ENCODE results near the gene PABPN1L.

Gene PABPN1L

GRCh38 chr16:88843256-88843655 is 23.2 kb downstream of the PABPN1L start:
- DNase-seq, result no peak

- DNase-seq, result no peak
These were observed 23.7 kb downstream of the PABPN1L start for GRCh38 chr16:88842806-88843205.

- no peak for DNase-seq
These were observed 24.1 kb downstream of the PABPN1L start for GRCh38 chr16:88842308-88842756.

GRCh38 chr16:88841521-88842307 is 24.7 kb downstream of the PABPN1L start:
- DNase-seq, result no peak

GRCh38 chr16:88840600-88841215 is 25.8 kb downstream of the PABPN1L start:
- no peak for DNase-seq

GRCh38 chr16:88839745-88840599 is 26.5 kb downstream of the PABPN1L start:
- DNase-seq, result no peak

- no peak for DNase-seq
These were observed 27.4 kb downstream of the PABPN1L start for GRCh38 chr16:88839026-88839529.

GRCh38 chr16:88838566-88838965 is 27.9 kb downstream of the PABPN1L start:
- no peak for DNase-seq

- no peak for DNase-seq
These were observed 28.7 kb downstream of the PABPN1L start for GRCh38 chr16:88837806-88838205.

- no peak for DNase-seq
These were observed 29.7 kb downstream of the PABPN1L start for GRCh38 chr16:88836791-88837190.

GRCh38 chr16:88835818-88836217 is 30.6 kb downstream of the PABPN1L start:
- DNase-seq, result no peak

GRCh38 chr16:88835383-88835782 is 31.1 kb downstream of the PABPN1L start:
- no peak for DNase-seq

GRCh38 chr16:88834670-88835069 is 31.8 kb downstream of the PABPN1L start:
- DNase-seq, result no peak

- DNase-seq, result no peak
These were observed 33.4 kb downstream of the PABPN1L start for GRCh38 chr16:88833086-88833485.

GRCh38 chr16:88831838-88832237 is 34.6 kb downstream of the PABPN1L start:
- no peak for DNase-seq

GRCh38 chr16:88830783-88831182 is 35.7 kb downstream of the PABPN1L start:
- no peak for DNase-seq

GRCh38 chr16:88830258-88830657 is 36.2 kb downstream of the PABPN1L start:
- DNase-seq, result no peak

- DNase-seq, result no peak
These were observed 37.7 kb downstream of the PABPN1L start for GRCh38 chr16:88828711-88829110.

- DNase-seq, result no peak
These were observed 38.7 kb downstream of the PABPN1L start for GRCh38 chr16:88827727-88828126.

- DNase-seq, result no peak
These were observed 40.2 kb downstream of the PABPN1L start for GRCh38 chr16:88826070-88826840.

GRCh38 chr16:88825146-88825545 is 41.3 kb downstream of the PABPN1L start:
- no peak for DNase-seq

GRCh38 chr16:88824256-88825077 is 42.0 kb downstream of the PABPN1L start:
- no peak for DNase-seq
